ENCODE measurements around the gene ALCAM. TPM values are rescaled to one million over a fixed set of nuclear protein-coding genes. Genes with fewer than 3 reads are reported as not detected.

Gene ALCAM
- total RNA-seq, 1 experiment from 2014 or later, result 36.8 TPM

DNA sequence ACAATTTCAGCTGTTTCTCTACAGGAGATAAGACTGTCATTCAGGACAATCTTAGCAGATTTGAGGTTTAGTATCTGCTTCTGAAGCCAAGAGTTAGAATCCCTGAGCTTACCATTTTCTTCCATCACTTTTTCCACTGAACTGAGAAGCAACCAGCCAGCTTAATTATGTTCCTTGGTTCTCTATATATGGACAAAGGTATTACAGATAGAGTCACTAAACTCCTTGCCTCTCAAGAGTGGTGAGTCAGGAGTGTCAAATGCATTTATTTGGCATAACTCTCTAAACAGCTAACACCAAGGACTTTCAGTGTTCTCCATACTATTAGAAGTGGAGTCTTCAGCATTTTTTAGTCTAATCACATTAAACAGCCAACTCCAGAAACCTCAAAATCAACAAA lies 239.3 kb downstream of the ALCAM start:
- intact Hi-C loops (cut with micrococcal nuclease; ENCODE audit: unreplicated experiment), result no loop called here
- no peaks in the 10 kb centered on the region for H3K27me3 ChIP-seq (replicated peaks; ENCODE audit: insufficient read depth, low read depth, low read length, poor library complexity)
- CTCF ChIA-PET, result no interaction called here
- no peak overlapping the region for H3K27ac ChIP-seq (ENCODE audit: low read depth, low read length, poor library complexity, severe bottlenecking)
- POLR2A ChIA-PET (ENCODE audit: low non-redundant PET), result no interaction called here
- no peaks in the 10 kb centered on the region for H3K36me3 ChIP-seq (ENCODE audit: insufficient read depth, low read length, poor library complexity, severe bottlenecking)
- DNase-seq (ENCODE audit: low spot score), result no peak
- TF ChIP-seq EZH2 (IDR thresholded peaks at IDR 0.05; ENCODE audit: borderline replicate concordance, low read depth, low read length, poor library complexity, severe bottlenecking), result no peak
- TF ChIP-seq CTCF (conservative IDR thresholded peaks at IDR 0.05; ENCODE audit: low read depth, low read length), result no peak
- no peaks in the 10 kb centered on the region for H3K4me1 ChIP-seq (ENCODE audit: insufficient read depth, low read length, poor library complexity, severe bottlenecking)
- no peak overlapping the region for H3K4me3 ChIP-seq (ENCODE audit: low read depth, low read length, poor library complexity, severe bottlenecking)
- no peaks in the 10 kb centered on the region for H3K9me3 ChIP-seq (ENCODE audit: low read depth, low read length, poor library complexity, severe bottlenecking)
- no TSS peak for BruUV-seq (replicated peaks)

- CTCF ChIA-PET, result no interaction called here
- no peaks in the 10 kb centered on the region for H3K36me3 ChIP-seq (ENCODE audit: insufficient read depth, low read length, poor library complexity, severe bottlenecking)
- no TSS peak for BruUV-seq (replicated peaks)
- DNase-seq (ENCODE audit: low spot score), result no peak
- H3K27me3 ChIP-seq (replicated peaks; ENCODE audit: insufficient read depth, low read depth, low read length, poor library complexity), result no peaks in the 10 kb centered on the region
- no peaks in the 10 kb centered on the region for H3K9me3 ChIP-seq (ENCODE audit: low read depth, low read length, poor library complexity, severe bottlenecking)
- H3K4me1 ChIP-seq (ENCODE audit: insufficient read depth, low read length, poor library complexity, severe bottlenecking), result peaks cover 4% of the 10 kb centered on the region
- H3K27ac ChIP-seq (ENCODE audit: low read depth, low read length, poor library complexity, severe bottlenecking), result no peak overlapping the region
- intact Hi-C loops (cut with micrococcal nuclease; ENCODE audit: unreplicated experiment), result no loop called here
- TF ChIP-seq CTCF (conservative IDR thresholded peaks at IDR 0.05; ENCODE audit: low read depth, low read length), result no peak
- TF ChIP-seq EZH2 (IDR thresholded peaks at IDR 0.05; ENCODE audit: borderline replicate concordance, low read depth, low read length, poor library complexity, severe bottlenecking), result no peak
- H3K4me3 ChIP-seq (ENCODE audit: low read depth, low read length, poor library complexity, severe bottlenecking), result no peak overlapping the region
- POLR2A ChIA-PET (ENCODE audit: low non-redundant PET), result no interaction called here
These were observed 241.9 kb downstream of the ALCAM start for GRCh38 chr3:105608623-105609022.

GRCh38 chr3:105610473-105610872 lies 243.8 kb downstream of the ALCAM start:
- Histone ChIP-seq H3K4me3 (ENCODE audit: low read depth, low read length, poor library complexity, severe bottlenecking) (no peak overlapping the region), H3K4me1 (ENCODE audit: insufficient read depth, low read length, poor library complexity, severe bottlenecking) (peaks cover 4% of the 10 kb centered on the region), H3K9me3 (ENCODE audit: low read depth, low read length, poor library complexity, severe bottlenecking) (no peaks in the 10 kb centered on the region), H3K27me3 (replicated peaks; ENCODE audit: insufficient read depth, low read depth, low read length, poor library complexity) (no peaks in the 10 kb centered on the region), H3K27ac (ENCODE audit: low read depth, low read length, poor library complexity, severe bottlenecking) (no peak overlapping the region), H3K36me3 (ENCODE audit: insufficient read depth, low read length, poor library complexity, severe bottlenecking) (no peaks in the 10 kb centered on the region)
- TF ChIP-seq EZH2 (IDR thresholded peaks at IDR 0.05; ENCODE audit: borderline replicate concordance, low read depth, low read length, poor library complexity, severe bottlenecking), result no peak
- no peak for TF ChIP-seq CTCF (conservative IDR thresholded peaks at IDR 0.05; ENCODE audit: low read depth, low read length)
- CTCF ChIA-PET, result no interaction called here
- intact Hi-C loops (cut with micrococcal nuclease; ENCODE audit: unreplicated experiment), result no loop called here
- no TSS peak for BruUV-seq (replicated peaks)
- DNase-seq (ENCODE audit: low spot score), result no peak
- POLR2A ChIA-PET (ENCODE audit: low non-redundant PET), result no interaction called here
